ENCODE results near the gene RAB27A. TPM values are rescaled to one million over a fixed set of nuclear protein-coding genes. Genes with fewer than 3 reads are reported as not detected.
A peak's percentile ranks its signal among the peaks of the same experiment; 100 is the strongest.

RAB27A gene
- total and polyA plus RNA-seq, 9 of the 15 experiments (the other 6 are each of a cell fraction or from before 2014, with no cell fraction given): 31.5 to 171 (median 80.4) TPM

GRCh38 chr15:55290528-55291057 lies 980 bp upstream of the RAB27A start (continued):
- TF ChIP-seq MGA (IDR thresholded peaks at IDR 0.05) (peak; percentile 86), ZC3H8 (IDR thresholded peaks at IDR 0.05) (no peak), E2F6 (IDR thresholded peaks at IDR 0.05; ENCODE audit: borderline replicate concordance in 1 of 2, extremely low read depth in 1 of 2, insufficient read depth in 1 of 2, insufficient read length in 1 of 2, low read depth in 1 of 2, low read length in 1 of 2, poor library complexity in 1 of 2, severe bottlenecking in 1 of 2) (peak; percentile 81 to 90), ZKSCAN1 (IDR thresholded peaks at IDR 0.05; ENCODE audit: low read depth, low read length) (no peak), ARID2 (IDR thresholded peaks at IDR 0.05) (peak; percentile 64; the same call in 1 of the 2 replicates), CHD4 (IDR thresholded peaks at IDR 0.05; ENCODE audit: insufficient read depth, insufficient replicate concordance, low read depth, low read length, poor library complexity, severe bottlenecking) (no peak), ZNF76 (CRISPR knock-in tag; IDR thresholded peaks at IDR 0.05; ENCODE audit: borderline replicate concordance) (no peak), ZBTB7A (IDR thresholded peaks at IDR 0.05; ENCODE audit: borderline replicate concordance, control insufficient read depth, low read depth, low read length) (peak; percentile 19; the same call in 1 of the 2 replicates)
- TF ChIP-seq, protein P1, sequence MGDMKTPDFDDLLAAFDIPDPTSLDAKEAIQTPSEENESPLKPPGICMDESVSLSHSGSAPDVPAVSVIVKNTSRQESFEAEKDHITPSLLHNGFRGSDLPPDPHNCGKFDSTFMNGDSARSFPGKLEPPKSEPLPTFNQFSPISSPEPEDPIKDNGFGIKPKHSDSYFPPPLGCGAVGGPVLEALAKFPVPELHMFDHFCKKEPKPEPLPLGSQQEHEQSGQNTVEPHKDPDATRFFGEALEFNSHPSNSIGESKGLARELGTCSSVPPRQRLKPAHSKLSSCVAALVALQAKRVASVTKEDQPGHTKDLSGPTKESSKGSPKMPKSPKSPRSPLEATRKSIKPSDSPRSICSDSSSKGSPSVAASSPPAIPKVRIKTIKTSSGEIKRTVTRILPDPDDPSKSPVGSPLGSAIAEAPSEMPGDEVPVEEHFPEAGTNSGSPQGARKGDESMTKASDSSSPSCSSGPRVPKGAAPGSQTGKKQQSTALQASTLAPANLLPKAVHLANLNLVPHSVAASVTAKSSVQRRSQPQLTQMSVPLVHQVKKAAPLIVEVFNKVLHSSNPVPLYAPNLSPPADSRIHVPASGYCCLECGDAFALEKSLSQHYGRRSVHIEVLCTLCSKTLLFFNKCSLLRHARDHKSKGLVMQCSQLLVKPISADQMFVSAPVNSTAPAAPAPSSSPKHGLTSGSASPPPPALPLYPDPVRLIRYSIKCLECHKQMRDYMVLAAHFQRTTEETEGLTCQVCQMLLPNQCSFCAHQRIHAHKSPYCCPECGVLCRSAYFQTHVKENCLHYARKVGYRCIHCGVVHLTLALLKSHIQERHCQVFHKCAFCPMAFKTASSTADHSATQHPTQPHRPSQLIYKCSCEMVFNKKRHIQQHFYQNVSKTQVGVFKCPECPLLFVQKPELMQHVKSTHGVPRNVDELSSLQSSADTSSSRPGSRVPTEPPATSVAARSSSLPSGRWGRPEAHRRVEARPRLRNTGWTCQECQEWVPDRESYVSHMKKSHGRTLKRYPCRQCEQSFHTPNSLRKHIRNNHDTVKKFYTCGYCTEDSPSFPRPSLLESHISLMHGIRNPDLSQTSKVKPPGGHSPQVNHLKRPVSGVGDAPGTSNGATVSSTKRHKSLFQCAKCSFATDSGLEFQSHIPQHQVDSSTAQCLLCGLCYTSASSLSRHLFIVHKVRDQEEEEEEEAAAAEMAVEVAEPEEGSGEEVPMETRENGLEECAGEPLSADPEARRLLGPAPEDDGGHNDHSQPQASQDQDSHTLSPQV (IDR thresholded peaks at IDR 0.05): peak; percentile 74; the same call in 1 of the 2 replicates
